Vagina (tissue), 2 donors: ENCODE measurements around the gene MYH11. TPM values are rescaled to one million over a fixed set of nuclear protein-coding genes. Genes with fewer than 3 reads are reported as not detected.
"Not testable (repeated sequence)": the region's sequence is repeated elsewhere in the genome, so short reads cannot be mapped to it uniquely, and the experiment has no call there.

Source experiments
- DNase-seq, 2 donors: peaks; one replicate each; pipeline ENCODE4 v3.0.0-alpha.2; 2017; ENCODE audit errors: extremely low spot score in 2 of 2
- H3K27ac ChIP-seq: fragments of 200-600 bp; sonication (generic); one replicate; pipeline ENCODE4 v1.5.1; 2019
- H3K27me3 ChIP-seq: fragments of 200-600 bp; sonication (generic); one replicate; pipeline ENCODE4 v1.5.1; 2019
- H3K36me3 ChIP-seq, 2 donors: fragments of 200-600 bp; sonication (generic); one replicate each; pipeline ENCODE4 v1.5.1; 2017 to 2019
- H3K4me1 ChIP-seq: fragments of 200-600 bp; sonication (generic); one replicate; pipeline ENCODE4 v1.5.1; 2019
- H3K4me3 ChIP-seq, 2 donors: fragments of 200-600 bp; sonication (generic); 1 replicate in 1 of 2; 2 replicates in 1 of 2; pipeline ENCODE4 v1.5.1; 2016 to 2019
- H3K9me3 ChIP-seq: fragments of 200-600 bp; sonication (generic); one replicate; pipeline ENCODE4 v1.5.1; 2019
- POLR2A ChIP-seq, 2 donors: fragments of 450-650 bp; IDR thresholded peaks; one replicate each; pipeline ENCODE4 v1.6.1; 2017; ENCODE audit warnings: antibody characterized with exemption in 2 of 2, mild to moderate bottlenecking in 2 of 2, moderate library complexity in 2 of 2
- POLR2AphosphoS5 ChIP-seq, 2 donors: sonication (generic); formaldehyde crosslinking; IDR thresholded peaks; one replicate each; pipeline ENCODE4 v1.9.0; 2017; ENCODE audit warnings: antibody characterized with exemption in 2 of 2, mild to moderate bottlenecking in 2 of 2, low read depth in 1 of 2; ENCODE audit not compliant: insufficient read depth in 1 of 2
- intact Hi-C: fragments of 100-400 bp; cut with DNase I; formaldehyde crosslinking; loops from one replicate; pipeline ENCODE4 v1.15.1; 2023
- total RNA-seq: library from RNA; depleted of rRNA; stranded (reverse); fragments of >200 nt; gene quantifications from one replicate; pipeline ENCODE4 v1.2.3, GENCODE V29; 2016
- TF ChIP-seq, protein P1 (sequence below), 3 experiments: fragments of 450-650 bp in 2 of 3; fragments of 200-600 bp in 1 of 3; sonication (generic) in 1 of 3; IDR thresholded peaks; one replicate each; pipeline ENCODE4 v1.5.1; 2017 to 2019; ENCODE audit warnings: antibody characterized with exemption in 3 of 3, mild to moderate bottlenecking in 2 of 3, moderate library complexity in 2 of 3

MYH11 gene
- total RNA-seq, 1 donor from 2014 or later: 822 TPM

DNA sequence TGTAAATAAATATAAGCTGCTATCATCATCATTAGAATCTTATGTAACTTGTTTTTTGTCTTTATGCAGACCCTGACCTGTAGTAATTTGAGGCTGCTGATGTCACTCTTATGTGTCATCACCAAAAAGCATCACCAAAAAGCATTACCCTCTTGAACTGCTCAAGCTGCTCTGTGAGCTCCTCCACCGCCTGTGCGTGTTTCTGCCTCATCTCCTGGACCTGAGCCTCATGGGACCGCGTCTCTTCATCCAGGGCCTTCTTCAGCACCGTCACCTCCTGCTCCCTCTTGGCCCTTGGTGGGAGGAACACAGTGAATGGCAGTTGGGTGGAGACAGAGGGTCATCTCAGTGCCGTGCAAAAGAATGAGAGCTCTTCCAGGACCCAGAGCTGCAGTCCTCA, 124.4 kb downstream of the MYH11 start:
- H3K4me1 ChIP-seq: no peaks in the 10 kb centered on the region
- DNase-seq: no peak
- H3K27me3 ChIP-seq: no peaks in the 10 kb centered on the region
- no peak overlapping the region for H3K4me3 ChIP-seq
- TF ChIP-seq, protein P1, sequence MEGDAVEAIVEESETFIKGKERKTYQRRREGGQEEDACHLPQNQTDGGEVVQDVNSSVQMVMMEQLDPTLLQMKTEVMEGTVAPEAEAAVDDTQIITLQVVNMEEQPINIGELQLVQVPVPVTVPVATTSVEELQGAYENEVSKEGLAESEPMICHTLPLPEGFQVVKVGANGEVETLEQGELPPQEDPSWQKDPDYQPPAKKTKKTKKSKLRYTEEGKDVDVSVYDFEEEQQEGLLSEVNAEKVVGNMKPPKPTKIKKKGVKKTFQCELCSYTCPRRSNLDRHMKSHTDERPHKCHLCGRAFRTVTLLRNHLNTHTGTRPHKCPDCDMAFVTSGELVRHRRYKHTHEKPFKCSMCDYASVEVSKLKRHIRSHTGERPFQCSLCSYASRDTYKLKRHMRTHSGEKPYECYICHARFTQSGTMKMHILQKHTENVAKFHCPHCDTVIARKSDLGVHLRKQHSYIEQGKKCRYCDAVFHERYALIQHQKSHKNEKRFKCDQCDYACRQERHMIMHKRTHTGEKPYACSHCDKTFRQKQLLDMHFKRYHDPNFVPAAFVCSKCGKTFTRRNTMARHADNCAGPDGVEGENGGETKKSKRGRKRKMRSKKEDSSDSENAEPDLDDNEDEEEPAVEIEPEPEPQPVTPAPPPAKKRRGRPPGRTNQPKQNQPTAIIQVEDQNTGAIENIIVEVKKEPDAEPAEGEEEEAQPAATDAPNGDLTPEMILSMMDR (IDR thresholded peaks at IDR 0.05): no peak
- TF ChIP-seq POLR2A (IDR thresholded peaks at IDR 0.05) (no peak), POLR2AphosphoS5 (IDR thresholded peaks at IDR 0.05; ENCODE audit: insufficient read depth in 1 of 2, low read depth in 1 of 2) (no peak)
- intact Hi-C loops: no loop called here
- H3K36me3 ChIP-seq: peaks cover 4 to 25% of the 10 kb centered on the region in 2 donors
- no peaks in the 10 kb centered on the region for H3K9me3 ChIP-seq
- H3K27ac ChIP-seq: no peak overlapping the region

DNA sequence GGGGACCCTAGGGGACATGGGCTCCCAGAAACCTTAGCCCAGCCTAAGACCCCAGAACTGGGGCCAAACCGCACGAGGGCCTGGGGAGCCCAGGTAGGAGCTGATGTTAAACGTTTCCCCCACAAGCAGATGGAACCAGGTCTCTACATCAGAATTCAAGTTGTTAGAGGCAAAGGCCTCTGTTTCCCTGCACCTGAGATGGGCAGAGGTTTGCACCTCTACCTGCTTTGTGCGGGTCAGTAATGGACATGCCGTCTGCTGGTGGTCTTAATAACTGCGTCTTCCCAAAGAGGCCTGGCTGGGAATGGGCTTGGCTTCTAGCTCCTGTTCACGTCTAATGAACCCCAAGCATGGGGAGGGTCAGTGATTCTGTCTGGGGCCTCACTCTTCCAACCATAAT, 127.7 kb downstream of the MYH11 start:
- H3K27ac ChIP-seq: no peak overlapping the region
- H3K4me1 ChIP-seq: no peaks in the 10 kb centered on the region
- H3K27me3 ChIP-seq: no peaks in the 10 kb centered on the region
- TF ChIP-seq, protein P1 (IDR thresholded peaks at IDR 0.05): no peak
- TF ChIP-seq POLR2A (IDR thresholded peaks at IDR 0.05): no peak
- no peak for TF ChIP-seq POLR2AphosphoS5 (IDR thresholded peaks at IDR 0.05; ENCODE audit: insufficient read depth in 1 of 2, low read depth in 1 of 2)
- no peak for DNase-seq
- peaks cover 0 to 48% of the 10 kb centered on the region in 2 donors for H3K36me3 ChIP-seq
- intact Hi-C loops: no loop called here
- no peaks in the 10 kb centered on the region for H3K9me3 ChIP-seq
- H3K4me3 ChIP-seq: no peak overlapping the region

DNA sequence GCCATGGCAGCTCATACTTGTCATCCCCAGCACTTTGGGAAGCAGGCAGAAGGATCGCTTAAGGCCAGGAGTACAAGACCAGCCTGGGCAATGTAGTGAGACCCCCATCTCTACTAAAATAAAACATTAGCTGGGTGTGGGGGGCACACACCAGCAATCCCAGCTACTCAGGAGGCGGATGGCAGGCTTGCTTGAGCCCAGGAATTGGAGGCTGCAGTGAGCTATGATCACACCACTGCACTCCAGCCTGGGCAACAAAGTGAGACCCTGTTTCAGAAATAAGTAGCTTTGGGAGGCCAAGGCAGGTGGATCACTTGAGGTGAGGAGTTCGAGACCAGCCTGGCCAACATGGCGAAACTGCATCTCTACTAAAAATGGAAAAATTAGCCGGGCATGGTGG, 129.1 kb downstream of the MYH11 start:
- H3K36me3 ChIP-seq: peaks cover 0 to 47% of the 10 kb centered on the region in 2 donors
- DNase-seq, H3K9me3 ChIP-seq, H3K4me3 ChIP-seq, H3K27ac ChIP-seq, intact Hi-C loops, H3K27me3 ChIP-seq, H3K4me1 ChIP-seq: not testable (repeated sequence)

DNA sequence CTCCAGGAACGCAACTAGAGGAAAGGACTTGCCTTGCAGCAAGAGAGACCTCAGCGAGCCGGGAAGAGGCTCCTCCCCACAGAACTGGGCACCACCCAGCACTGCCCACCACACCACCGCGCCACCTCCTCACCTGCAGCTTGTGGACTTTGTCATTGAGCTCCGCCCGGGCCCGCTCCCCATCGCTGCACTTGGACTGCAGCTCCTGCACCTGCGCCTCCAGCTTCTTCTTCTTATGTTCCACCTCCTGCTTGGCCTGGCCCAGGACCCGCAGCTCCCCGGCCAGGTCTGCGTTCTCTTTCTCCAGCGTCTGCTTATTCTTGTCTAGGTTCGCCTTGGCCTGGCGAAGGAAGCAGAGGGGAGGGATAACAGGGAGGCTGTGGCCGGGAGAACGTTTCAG, 130.1 kb downstream of the MYH11 start:
- no peaks in the 10 kb centered on the region for H3K27me3 ChIP-seq
- TF ChIP-seq, protein P1 (IDR thresholded peaks at IDR 0.05): no peak
- no peak for TF ChIP-seq POLR2A (IDR thresholded peaks at IDR 0.05)
- no peak for TF ChIP-seq POLR2AphosphoS5 (IDR thresholded peaks at IDR 0.05; ENCODE audit: insufficient read depth in 1 of 2, low read depth in 1 of 2)
- H3K4me1 ChIP-seq: no peaks in the 10 kb centered on the region
- intact Hi-C loops: no loop called here
- H3K36me3 ChIP-seq: peaks cover 0 to 47% of the 10 kb centered on the region in 2 donors
- no peaks in the 10 kb centered on the region for H3K9me3 ChIP-seq
- no peak overlapping the region for H3K27ac ChIP-seq
- no peak for DNase-seq
- H3K4me3 ChIP-seq: no peak overlapping the region

DNA sequence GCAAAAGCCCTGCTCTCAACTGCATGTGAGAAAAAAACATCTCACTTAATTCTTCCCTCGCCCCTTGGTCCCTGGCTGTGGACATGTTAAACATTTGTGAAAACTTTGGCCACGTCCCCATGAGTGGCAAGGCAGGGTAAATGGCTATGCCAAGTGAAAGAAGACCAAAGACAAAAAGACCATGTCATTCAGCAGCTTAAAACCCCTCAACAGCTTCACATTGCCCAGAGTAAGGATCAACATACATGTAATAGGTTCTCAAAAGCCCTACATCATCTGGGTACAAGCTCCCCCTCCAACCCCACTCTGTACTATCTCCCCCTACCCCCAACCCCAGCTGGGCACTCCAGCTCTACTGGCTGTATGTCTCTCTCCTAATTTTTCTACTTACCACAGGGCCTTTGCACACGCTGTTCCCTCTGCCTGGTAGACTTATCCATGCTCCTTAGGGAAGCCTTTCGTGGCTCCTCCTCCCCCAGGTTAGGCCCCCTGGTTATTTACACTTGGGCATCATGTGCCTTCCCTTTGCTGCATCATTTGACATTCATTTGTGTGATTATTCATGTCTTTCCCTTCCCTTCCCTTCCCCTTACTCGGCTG, 131.1 kb downstream of the MYH11 start:
- no peak overlapping the region for H3K4me3 ChIP-seq
- intact Hi-C loops: no loop called here
- H3K36me3 ChIP-seq: peaks cover 0 to 57% of the 10 kb centered on the region in 2 donors
- H3K4me1 ChIP-seq: no peaks in the 10 kb centered on the region
- no peak for DNase-seq
- no peaks in the 10 kb centered on the region for H3K27me3 ChIP-seq
- TF ChIP-seq, protein P1 (IDR thresholded peaks at IDR 0.05): no peak
- no peak for TF ChIP-seq POLR2A (IDR thresholded peaks at IDR 0.05)
- no peak for TF ChIP-seq POLR2AphosphoS5 (IDR thresholded peaks at IDR 0.05; ENCODE audit: insufficient read depth in 1 of 2, low read depth in 1 of 2)
- H3K9me3 ChIP-seq: no peaks in the 10 kb centered on the region
- H3K27ac ChIP-seq: no peak overlapping the region
